ENCODE data around the gene FAM187B.
A peak's percentile ranks its signal among the peaks of the same experiment; 100 is the strongest.
"Not testable (repeated sequence)": the region's sequence is repeated elsewhere in the genome, so short reads cannot be mapped to it uniquely, and the experiment has no call there.

The FAM187B gene

GRCh38 chr19:35217649-35217990 is 10.9 kb downstream of the FAM187B start:
- no peak for DNase-seq
- intact Hi-C loops (cut with DNase I), result no loop called here

GRCh38 chr19:35216833-35217648 is 11.5 kb downstream of the FAM187B start:
- intact Hi-C loops (cut with DNase I), result no loop called here
- no peak for DNase-seq

- DNase-seq, result no peak
- intact Hi-C loops (cut with DNase I), result no loop called here
Observed at GRCh38 chr19:35216016-35216832, 12.3 kb downstream of the FAM187B start.

- no peak for DNase-seq
- intact Hi-C loops (cut with DNase I), result no loop called here
Observed at GRCh38 chr19:35214766-35215422, 13.6 kb downstream of the FAM187B start.

- intact Hi-C loops (cut with DNase I), result no loop called here
- DNase-seq, result peak in 1 of 10 donors; percentile 39
Observed at GRCh38 chr19:35213663-35214632, 14.6 kb downstream of the FAM187B start.

GRCh38 chr19:35212241-35212640 is 16.3 kb downstream of the FAM187B start:
- no peak for DNase-seq
- intact Hi-C loops (cut with DNase I), result no loop called here

GRCh38 chr19:35211545-35212230 is 16.9 kb downstream of the FAM187B start:
- intact Hi-C loops (cut with DNase I), result no loop called here
- peak in 1 of 10 donors; percentile 67 for DNase-seq

GRCh38 chr19:35209646-35210045 is 18.9 kb downstream of the FAM187B start:
- no peak for DNase-seq
- intact Hi-C loops (cut with DNase I), result no loop called here

GRCh38 chr19:35208121-35208520 is 20.4 kb downstream of the FAM187B start:
- intact Hi-C loops (cut with DNase I), result no loop called here
- no peak for DNase-seq

GRCh38 chr19:35207391-35207871 is 21.1 kb downstream of the FAM187B start:
- intact Hi-C loops (cut with DNase I), result no loop called here
- DNase-seq, result no peak

GRCh38 chr19:35206855-35207254 is 21.7 kb downstream of the FAM187B start:
- DNase-seq, result no peak
- intact Hi-C loops (cut with DNase I), result no loop called here

GRCh38 chr19:35206379-35206778 is 22.2 kb downstream of the FAM187B start:
- DNase-seq, result no peak
- intact Hi-C loops (cut with DNase I), result no loop called here

GRCh38 chr19:35205733-35206323 is 22.7 kb downstream of the FAM187B start:
- intact Hi-C loops (cut with DNase I), result no loop called here

GRCh38 chr19:35204799-35205732 is 23.5 kb downstream of the FAM187B start:
- DNase-seq, result no peak
- intact Hi-C loops (cut with DNase I), result no loop called here

More at GRCh38 chr19:35205733-35206323, 22.7 kb downstream of the FAM187B start:
- DNase-seq, result no peak

GRCh38 chr19:35202722-35203688 is 25.5 kb downstream of the FAM187B start:
- DNase-seq, result no peak
- intact Hi-C loops (cut with DNase I), result no loop called here

- intact Hi-C loops (cut with DNase I), result no loop called here
- no peak for DNase-seq
Observed at GRCh38 chr19:35199481-35199880, 29.1 kb downstream of the FAM187B start.

- DNase-seq; intact Hi-C loops (cut with DNase I): not testable (repeated sequence)
Observed at GRCh38 chr19:35196861-35197260, 31.7 kb downstream of the FAM187B start.

All from posterior cingulate gyrus (tissue), 11 donors.